ENCODE results near the gene PAWR.

GRCh38 chr12:79707830-79708229, 17.1 kb upstream of the PAWR start:
- no peak for TF ChIP-seq POLR2A (IDR thresholded peaks at IDR 0.05)
- no peak for TF ChIP-seq CTCF (IDR thresholded peaks at IDR 0.05)
